Ectodermal cell (in vitro differentiated cells): ENCODE measurements around the gene ATG9A.

Experiments used
- H3K27ac ChIP-seq: 2 replicates; pipeline ENCODE4 v1.7.0; 2013; ENCODE audit warnings: mild to moderate bottlenecking, low read depth, low read length; ENCODE audit not compliant: insufficient read depth, poor library complexity, severe bottlenecking
- H3K27me3 ChIP-seq: 2 replicates; pipeline ENCODE4 v1.7.0; 2013; ENCODE audit warnings: mild to moderate bottlenecking, low read length; ENCODE audit not compliant: insufficient read depth, control insufficient read depth, poor library complexity, severe bottlenecking
- H3K36me3 ChIP-seq: one replicate; pipeline ENCODE4 v1.7.0; 2013; ENCODE audit warnings: low read length; ENCODE audit not compliant: control insufficient read depth, insufficient read depth
- H3K4me1 ChIP-seq: one replicate; pipeline ENCODE4 v1.7.0; 2013; ENCODE audit warnings: low read length; ENCODE audit not compliant: control insufficient read depth, insufficient read depth
- H3K4me3 ChIP-seq: 2 replicates; pipeline ENCODE4 v1.7.0; 2013; ENCODE audit warnings: low read depth, low read length, control low read depth; ENCODE audit not compliant: insufficient read depth
- H3K9me3 ChIP-seq: 2 replicates; pipeline ENCODE4 v1.7.0; 2013; ENCODE audit warnings: mild to moderate bottlenecking, low read length, moderate library complexity; ENCODE audit not compliant: control insufficient read depth
- WGBS, 2 experiments: methylation state at CpG; one replicate each; pipeline ENCODE4 v1.1.7; 2013; ENCODE audit warnings: missing lambda C conversion rate in 2 of 2; 5-methylcytosine and 5-hydroxymethylcytosine counted together

The ATG9A gene

DNA sequence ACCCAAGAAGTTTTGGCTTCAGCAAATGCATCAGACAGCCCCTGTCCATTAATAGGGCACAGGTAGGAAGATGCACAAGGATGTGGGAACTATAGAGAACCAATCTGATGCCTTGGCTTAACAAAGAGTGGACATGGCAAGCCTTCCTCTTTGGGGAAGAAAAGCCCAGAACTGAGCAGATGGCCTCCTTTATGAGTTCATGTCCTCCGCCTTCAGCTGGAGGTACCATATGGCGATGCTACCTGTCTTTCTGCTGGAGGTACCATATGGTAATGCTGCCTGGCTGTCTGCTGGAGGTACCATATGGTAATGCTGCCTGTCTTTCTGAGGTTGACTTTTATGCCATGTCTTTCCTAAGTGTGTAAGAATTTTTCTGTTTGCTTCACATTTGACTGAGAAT, 45.3 kb downstream of the ATG9A start:
- WGBS, 2 experiments = 96 to 98% methylated on average over 2 of the region's 2 CpGs
- Histone ChIP-seq H3K9me3 (no peaks in the 10 kb centered on the region), H3K27ac (no peak overlapping the region), H3K4me1 (peaks cover 3% of the 10 kb centered on the region), H3K27me3 (no peaks in the 10 kb centered on the region), H3K4me3 (no peak overlapping the region), H3K36me3 (peaks cover 35% of the 10 kb centered on the region)

GRCh38 chr2:219183151-219183772, 46.2 kb downstream of the ATG9A start:
- H3K4me3 ChIP-seq = no peak overlapping the region
- no peaks in the 10 kb centered on the region for H3K27me3 ChIP-seq
- peaks cover 9% of the 10 kb centered on the region for H3K4me1 ChIP-seq
- no peaks in the 10 kb centered on the region for H3K9me3 ChIP-seq
- peaks cover 35% of the 10 kb centered on the region for H3K36me3 ChIP-seq
- H3K27ac ChIP-seq = no peak overlapping the region
- 92 to 94% methylated on average over 6 of the region's 6 CpGs for WGBS, 2 experiments

DNA sequence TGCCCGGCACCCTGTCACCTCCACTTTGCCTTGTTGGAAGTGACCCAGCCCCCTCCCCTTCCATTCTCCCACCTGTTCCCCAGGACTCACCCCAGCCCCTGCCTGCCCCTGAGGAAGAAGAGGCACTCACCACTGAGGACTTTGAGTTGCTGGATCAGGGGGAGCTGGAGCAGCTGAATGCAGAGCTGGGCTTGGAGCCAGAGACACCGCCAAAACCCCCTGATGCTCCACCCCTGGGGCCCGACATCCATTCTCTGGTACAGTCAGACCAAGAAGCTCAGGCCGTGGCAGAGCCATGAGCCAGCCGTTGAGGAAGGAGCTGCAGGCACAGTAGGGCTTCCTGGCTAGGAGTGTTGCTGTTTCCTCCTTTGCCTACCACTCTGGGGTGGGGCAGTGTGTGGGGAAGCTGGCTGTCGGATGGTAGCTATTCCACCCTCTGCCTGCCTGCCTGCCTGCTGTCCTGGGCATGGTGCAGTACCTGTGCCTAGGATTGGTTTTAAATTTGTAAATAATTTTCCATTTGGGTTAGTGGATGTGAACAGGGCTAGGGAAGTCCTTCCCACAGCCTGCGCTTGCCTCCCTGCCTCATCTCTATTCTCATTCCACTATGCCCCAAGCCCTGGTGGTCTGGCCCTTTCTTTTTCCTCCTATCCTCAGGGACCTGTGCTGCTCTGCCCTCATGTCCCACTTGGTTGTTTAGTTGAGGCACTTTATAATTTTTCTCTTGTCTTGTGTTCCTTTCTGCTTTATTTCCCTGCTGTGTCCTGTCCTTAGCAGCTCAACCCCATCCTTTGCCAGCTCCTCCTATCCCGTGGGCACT, 46.9 kb downstream of the ATG9A start:
- no peaks in the 10 kb centered on the region for H3K27me3 ChIP-seq
- peaks cover 9% of the 10 kb centered on the region for H3K4me1 ChIP-seq
- peaks cover 35% of the 10 kb centered on the region for H3K36me3 ChIP-seq
- H3K27ac ChIP-seq = no peak overlapping the region
- H3K9me3 ChIP-seq = no peaks in the 10 kb centered on the region
- WGBS, 2 experiments = 94% methylated on average over 8 of the region's 8 CpGs
- H3K4me3 ChIP-seq = no peak overlapping the region

DNA sequence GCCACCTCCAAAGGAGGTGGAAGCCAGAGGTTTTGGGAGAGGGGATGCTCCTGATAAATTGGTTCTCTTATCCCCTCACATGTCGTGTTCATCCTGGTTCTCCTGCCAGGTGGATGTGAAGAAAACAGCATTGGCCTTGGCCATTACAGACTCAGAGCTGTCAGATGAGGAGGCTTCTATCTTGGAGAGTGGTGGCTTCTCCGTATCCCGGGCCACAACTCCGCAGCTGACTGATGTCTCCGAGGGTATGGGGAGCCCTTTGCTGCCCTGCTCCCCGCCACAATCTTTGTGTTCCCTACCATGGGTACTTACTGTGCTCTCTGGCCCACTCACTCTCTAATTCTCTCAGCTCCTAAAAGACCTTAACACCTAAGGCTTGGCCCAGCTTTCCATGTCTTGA, 47.9 kb downstream of the ATG9A start:
- no peaks in the 10 kb centered on the region for H3K27me3 ChIP-seq
- H3K4me1 ChIP-seq = peaks cover 9% of the 10 kb centered on the region
- peaks cover 35% of the 10 kb centered on the region for H3K36me3 ChIP-seq
- 91 to 96% methylated on average over 6 of the region's 6 CpGs for WGBS, 2 experiments
- no peak overlapping the region for H3K27ac ChIP-seq
- H3K4me3 ChIP-seq = no peak overlapping the region
- no peaks in the 10 kb centered on the region for H3K9me3 ChIP-seq

DNA sequence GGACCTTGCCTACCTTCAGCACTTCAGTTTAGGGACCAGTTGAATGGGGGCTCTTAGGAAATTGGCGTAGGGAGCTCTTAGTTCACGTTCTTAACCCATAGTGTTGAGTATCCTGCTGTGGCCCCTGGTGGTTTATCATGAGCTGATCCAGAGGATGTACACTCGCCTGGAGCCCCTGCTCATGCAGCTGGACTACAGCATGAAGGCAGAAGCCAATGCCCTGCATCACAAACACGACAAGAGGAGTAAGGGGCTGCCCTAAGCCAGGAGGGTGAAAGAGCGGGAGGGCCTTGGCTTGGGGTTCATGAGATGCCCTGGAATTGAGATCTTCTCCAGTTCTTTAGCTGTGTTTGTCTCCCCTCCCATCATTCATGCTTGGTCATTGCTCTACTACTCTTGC, 48.5 kb downstream of the ATG9A start:
- peaks cover 35% of the 10 kb centered on the region for H3K36me3 ChIP-seq
- H3K4me3 ChIP-seq = no peak overlapping the region
- WGBS, 2 experiments = 93 to 95% methylated on average over 5 of the region's 5 CpGs
- H3K4me1 ChIP-seq = peaks cover 12% of the 10 kb centered on the region
- no peaks in the 10 kb centered on the region for H3K27me3 ChIP-seq
- H3K27ac ChIP-seq = no peak overlapping the region
- H3K9me3 ChIP-seq = no peaks in the 10 kb centered on the region

DNA sequence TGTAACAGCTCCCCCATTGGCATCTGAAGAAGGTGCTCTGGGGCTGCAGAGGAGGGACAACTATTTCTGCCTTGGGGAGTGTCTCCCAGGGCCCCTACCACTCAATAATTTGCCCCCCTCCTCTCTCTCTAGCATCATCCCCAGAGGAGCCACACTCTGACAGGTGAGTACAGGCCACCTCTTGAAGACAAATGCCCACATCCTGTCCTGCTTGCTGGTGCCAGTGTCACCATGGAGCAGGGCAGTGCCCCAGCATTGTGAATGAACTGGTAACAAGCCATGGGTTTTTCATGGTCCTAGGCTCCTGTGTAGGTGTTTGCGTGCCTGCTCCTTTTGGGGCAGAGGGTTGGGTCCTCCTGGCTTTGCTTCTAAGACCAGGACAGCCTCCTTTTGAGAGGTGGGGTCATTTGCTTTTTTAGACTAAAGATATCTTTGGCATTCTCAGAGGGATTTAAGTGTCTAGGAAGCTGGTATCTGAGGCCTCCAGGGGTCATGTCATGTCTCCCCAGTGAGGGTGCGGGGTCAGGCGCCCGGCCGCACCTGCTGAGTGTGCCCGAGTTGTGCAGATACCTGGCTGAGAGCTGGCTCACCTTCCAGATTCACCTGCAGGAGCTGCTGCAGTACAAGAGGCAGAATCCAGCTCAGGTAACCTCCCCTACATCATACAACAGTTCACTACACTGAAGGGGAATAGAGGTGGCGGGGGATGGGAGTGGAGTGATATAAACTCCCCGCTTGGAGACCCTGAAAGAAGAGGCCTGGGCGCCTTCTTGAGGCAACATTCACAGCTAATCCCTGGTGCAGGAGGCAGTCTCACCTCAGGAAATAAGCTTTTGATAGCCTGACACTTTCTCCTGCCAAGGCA, 49.6 kb downstream of the ATG9A start:
- Histone ChIP-seq H3K27me3 (no peaks in the 10 kb centered on the region), H3K36me3 (peaks cover 35% of the 10 kb centered on the region), H3K4me3 (no peak overlapping the region), H3K27ac (no peak overlapping the region), H3K9me3 (no peaks in the 10 kb centered on the region), H3K4me1 (peaks cover 15% of the 10 kb centered on the region)
- WGBS, 2 experiments = 95 to 97% methylated on average over 9 of the region's 9 CpGs

GRCh38 chr2:219178377-219179175, 50.9 kb downstream of the ATG9A start:
- H3K36me3 ChIP-seq = peaks cover 35% of the 10 kb centered on the region

GRCh38 chr2:219177552-219178376, 51.7 kb downstream of the ATG9A start, which contains the start of gene RETREG2:
Gene RETREG2 (plus strand): TSS chr2:219178275. CDS start chr2:219178353, 78 bp downstream.
- 0 to 1% methylated on average over 67 of the region's 67 CpGs for WGBS, 2 experiments
- Histone ChIP-seq H3K4me3 (peak within 1 kb of the TSS; percentile 88), H3K27ac (peak within 1 kb of the TSS; percentile 67), H3K36me3 (peaks cover 32% of the 10 kb centered on the region), H3K4me1 (peaks cover 15% of the 10 kb centered on the region), H3K9me3 (no peaks in the 10 kb centered on the region), H3K27me3 (no peaks in the 10 kb centered on the region)

More at GRCh38 chr2:219178377-219179175, 50.9 kb downstream of the ATG9A start:
- WGBS, 2 experiments = 9% methylated on average over 45 of the region's 45 CpGs
- H3K9me3 ChIP-seq = no peaks in the 10 kb centered on the region
- H3K4me3 ChIP-seq = peak overlapping the region; percentile 88
- H3K27me3 ChIP-seq = no peaks in the 10 kb centered on the region
- no peak overlapping the region for H3K27ac ChIP-seq
- peaks cover 15% of the 10 kb centered on the region for H3K4me1 ChIP-seq
